ENCODE measurements around the gene CSK. TPM values are rescaled to one million over a fixed set of nuclear protein-coding genes. Genes with fewer than 3 reads are reported as not detected.
"Not testable (repeated sequence)": the region's sequence is repeated elsewhere in the genome, so short reads cannot be mapped to it uniquely, and the experiment has no call there.

The CSK gene
- total RNA-seq (2022) (82.6 and 85.1 TPM in 2 replicates), Bru-seq, nascent RNA (percentile 73 among the genes with signal in this experiment), BruChase-seq, experiment 1, labeled RNA remaining after a 6-hour chase (percentile 83 among the genes with signal in this experiment), BruChase-seq, experiment 2, labeled RNA remaining after a 2-hour chase (percentile 78 among the genes with signal in this experiment)
- long read RNA-seq, transcript CSK-201 (13 exons, 2,767 nt), result major isoform, 11 of 36 reads
- long read RNA-seq, partial matches to known transcripts, result 19 of 36 reads
- long read RNA-seq, other reads (novel, unspliced or antisense), result 2 of 36 reads

DNA sequence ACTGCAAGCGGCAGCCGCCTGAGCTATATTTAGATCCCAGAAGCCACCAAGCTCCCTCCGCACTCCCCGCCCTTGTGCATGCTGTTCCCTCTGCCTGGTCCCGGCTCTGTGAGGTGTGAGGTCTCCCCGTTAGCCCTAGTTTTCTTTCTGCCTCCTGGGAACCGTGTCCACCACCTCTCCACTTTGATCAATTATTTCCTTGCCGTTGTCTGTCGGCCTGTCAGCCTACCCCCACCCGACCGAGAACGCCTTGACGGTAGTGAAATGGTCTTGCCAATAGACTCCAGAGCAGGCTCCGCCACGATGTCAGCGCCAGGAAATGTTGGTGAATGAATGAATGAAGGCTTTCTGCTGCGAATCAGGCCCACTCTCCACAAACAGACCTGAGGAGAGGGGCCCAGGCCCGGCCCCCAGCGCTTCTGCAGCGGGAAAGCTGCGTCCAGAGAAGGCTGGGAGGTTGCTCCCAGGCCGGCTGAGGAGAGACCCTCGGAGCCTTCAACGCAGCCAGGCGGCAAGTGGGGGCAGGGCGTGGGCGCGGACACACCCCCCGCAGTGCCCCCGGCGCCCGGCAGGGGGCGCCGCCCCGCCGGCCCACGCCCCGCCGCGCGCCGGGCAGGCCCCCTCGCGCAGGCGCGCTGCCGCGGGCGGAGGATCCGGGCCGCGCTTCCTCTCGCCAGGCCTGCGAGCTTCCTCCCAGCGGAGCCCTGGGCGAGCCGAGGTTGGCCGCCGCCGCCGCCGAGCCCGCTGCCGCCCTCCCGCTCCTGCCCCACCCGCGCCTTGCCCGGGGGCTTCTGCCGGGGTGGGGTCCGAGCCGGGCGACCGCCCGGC is at the start of gene CSK:
Gene CSK, plus strand, starts transcription at position 650 of the 828 bp plus-strand sequence. CDS start 16,218 bp downstream, outside the sequence.
- H3K4me1 Mint-ChIP-seq (ENCODE audit: low read depth, unreplicated experiment), result peaks cover 37% of the 10 kb centered on the region
- no peaks in the 10 kb centered on the region for H3K9me3 Mint-ChIP-seq (ENCODE audit: low read depth, unreplicated experiment)
- peak; percentile 85 for DNase-seq
- intact Hi-C loops (cut with micrococcal nuclease; ENCODE audit: unreplicated experiment), result no loop called here
- H3K4me3 Mint-ChIP-seq (ENCODE audit: low read depth, unreplicated experiment), result peak within 1 kb of the TSS; percentile 85
- peak; percentile 52 for TF ChIP-seq CTCF (IDR thresholded peaks at IDR 0.05; ENCODE audit: unreplicated experiment)
- H3K36me3 Mint-ChIP-seq (ENCODE audit: insufficient read depth, unreplicated experiment), result peaks cover 23% of the 10 kb centered on the region
- CTCF ChIA-PET, result interaction anchor here (1.0 to 1.3 kb wide), 2 partner anchors 11 to 19 kb away, joined by 3 to 5 read pairs; no protein-coding TSS in a partner anchor
- no TSS peak for BruUV-seq (replicated peaks)
- H3K27ac Mint-ChIP-seq (ENCODE audit: unreplicated experiment), result peak within 1 kb of the TSS; percentile 56
- peaks cover 14% of the 10 kb centered on the region for H3K27me3 Mint-ChIP-seq (ENCODE audit: unreplicated experiment)

GRCh38 chr15:74732846-74733245 is 49.0 kb upstream of the CSK start:
- no peaks in the 10 kb centered on the region for H3K36me3 Mint-ChIP-seq (ENCODE audit: insufficient read depth, unreplicated experiment)
- no TSS peak for BruUV-seq (replicated peaks)
- CTCF ChIA-PET, result interaction anchor here (0.6 kb wide), 1 partner anchor 146 kb away, joined by 7 read pairs; no protein-coding TSS in a partner anchor
- intact Hi-C loops (cut with micrococcal nuclease; ENCODE audit: unreplicated experiment), result no loop called here
- H3K27ac Mint-ChIP-seq (ENCODE audit: unreplicated experiment), result no peak overlapping the region
- no peak overlapping the region for H3K4me3 Mint-ChIP-seq (ENCODE audit: low read depth, unreplicated experiment)
- H3K4me1 Mint-ChIP-seq (ENCODE audit: low read depth, unreplicated experiment), result peaks cover 21% of the 10 kb centered on the region
- H3K9me3 Mint-ChIP-seq (ENCODE audit: low read depth, unreplicated experiment), result no peaks in the 10 kb centered on the region
- peaks cover 27% of the 10 kb centered on the region for H3K27me3 Mint-ChIP-seq (ENCODE audit: unreplicated experiment)
- no peak for DNase-seq
- TF ChIP-seq CTCF (IDR thresholded peaks at IDR 0.05; ENCODE audit: unreplicated experiment), result no peak

DNA sequence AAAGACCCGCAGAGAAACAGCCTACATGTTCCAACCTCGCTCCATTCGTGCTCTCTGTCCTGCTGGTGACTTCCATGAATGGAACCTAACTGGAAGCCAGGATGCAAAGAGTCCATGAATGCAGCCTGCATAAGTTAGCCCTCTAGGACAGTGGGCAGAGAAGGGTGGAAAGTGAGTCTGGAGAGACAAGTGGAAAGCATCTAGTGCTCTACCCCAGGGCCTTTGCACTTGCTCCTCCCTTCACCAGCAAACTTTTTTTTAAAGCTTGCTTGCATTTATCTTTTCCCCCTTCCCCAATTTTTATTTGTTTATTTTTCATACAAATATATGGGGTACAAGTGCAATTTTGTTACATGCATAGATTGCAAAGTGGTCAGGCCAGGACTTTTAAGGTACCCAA is 48.6 kb upstream of the CSK start:
- CTCF ChIA-PET, result interaction anchor here (0.6 kb wide), 1 partner anchor 146 kb away, joined by 7 read pairs; no protein-coding TSS in a partner anchor
- DNase-seq, result no peak
- BruUV-seq (replicated peaks), result no TSS peak
- intact Hi-C loops (cut with micrococcal nuclease; ENCODE audit: unreplicated experiment), result no loop called here
- Mint-ChIP-seq H3K36me3 (ENCODE audit: insufficient read depth, unreplicated experiment) (no peaks in the 10 kb centered on the region), H3K4me1 (ENCODE audit: low read depth, unreplicated experiment) (peaks cover 21% of the 10 kb centered on the region), H3K4me3 (ENCODE audit: low read depth, unreplicated experiment) (no peak overlapping the region), H3K27me3 (ENCODE audit: unreplicated experiment) (peaks cover 29% of the 10 kb centered on the region), H3K9me3 (ENCODE audit: low read depth, unreplicated experiment) (no peaks in the 10 kb centered on the region), H3K27ac (ENCODE audit: unreplicated experiment) (no peak overlapping the region)
- TF ChIP-seq CTCF (IDR thresholded peaks at IDR 0.05; ENCODE audit: unreplicated experiment), result no peak

GRCh38 chr15:74735305-74735704 is 46.6 kb upstream of the CSK start:
- H3K4me1 Mint-ChIP-seq (ENCODE audit: low read depth, unreplicated experiment), result peaks cover 13% of the 10 kb centered on the region
- DNase-seq, result no peak
- intact Hi-C loops (cut with micrococcal nuclease; ENCODE audit: unreplicated experiment), result no loop called here
- no peak for TF ChIP-seq CTCF (IDR thresholded peaks at IDR 0.05; ENCODE audit: unreplicated experiment)
- no peak overlapping the region for H3K27ac Mint-ChIP-seq (ENCODE audit: unreplicated experiment)
- no peak overlapping the region for H3K4me3 Mint-ChIP-seq (ENCODE audit: low read depth, unreplicated experiment)
- peaks cover 34% of the 10 kb centered on the region for H3K27me3 Mint-ChIP-seq (ENCODE audit: unreplicated experiment)
- H3K9me3 Mint-ChIP-seq (ENCODE audit: low read depth, unreplicated experiment), result no peaks in the 10 kb centered on the region
- no peaks in the 10 kb centered on the region for H3K36me3 Mint-ChIP-seq (ENCODE audit: insufficient read depth, unreplicated experiment)
- no TSS peak for BruUV-seq (replicated peaks)
- CTCF ChIA-PET, result no interaction called here

DNA sequence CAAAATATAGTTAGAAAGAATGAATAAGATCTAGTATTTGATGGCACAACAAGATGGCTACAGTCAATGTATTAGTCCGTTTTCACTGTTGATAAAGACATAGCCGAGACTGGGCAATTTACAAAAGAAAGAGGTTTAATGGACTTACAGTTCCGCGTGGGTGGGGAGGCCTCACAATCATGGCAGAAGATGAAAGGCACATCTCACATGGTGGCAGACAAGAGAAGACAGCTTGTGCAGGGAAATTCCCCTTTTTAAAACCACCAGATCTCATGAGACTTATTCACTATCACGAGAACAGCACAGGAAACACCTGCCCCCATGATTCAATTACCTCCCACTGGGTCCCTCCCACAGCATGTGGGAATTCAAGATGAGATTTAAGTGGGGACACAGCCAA is 43.6 kb upstream of the CSK start:
- H3K4me3 Mint-ChIP-seq (ENCODE audit: low read depth, unreplicated experiment); H3K36me3 Mint-ChIP-seq (ENCODE audit: insufficient read depth, unreplicated experiment); BruUV-seq (replicated peaks); H3K27ac Mint-ChIP-seq (ENCODE audit: unreplicated experiment); intact Hi-C loops (cut with micrococcal nuclease; ENCODE audit: unreplicated experiment); H3K4me1 Mint-ChIP-seq (ENCODE audit: low read depth, unreplicated experiment); DNase-seq; H3K9me3 Mint-ChIP-seq (ENCODE audit: low read depth, unreplicated experiment): not testable (repeated sequence)
- CTCF ChIA-PET, result interaction anchor here (0.7 kb wide), 1 partner anchor 475 kb away, joined by 5 read pairs; no protein-coding TSS in a partner anchor
- H3K27me3 Mint-ChIP-seq (ENCODE audit: unreplicated experiment), result peaks cover 55% of the 10 kb centered on the region

Measured in Calu3 (cell line).